ENCODE measurements around the gene NCOA3. TPM values are rescaled to one million over a fixed set of nuclear protein-coding genes. Genes with fewer than 3 reads are reported as not detected.

Gene NCOA3
- total RNA-seq, 1 experiment from 2014 or later = 25.9 TPM

- RAD21 ChIA-PET (ENCODE audit: low non-redundant PET in 1 of 2, low total read pairs in 2 of 2, uncharacterized antibody in 2 of 2, unreplicated experiment in 2 of 2) = no interaction called here
- POLR2A ChIA-PET = interaction anchor here (0.8 kb wide), 1 partner anchor 11 kb away, joined by 4 read pairs; no protein-coding TSS in a partner anchor
- BruUV-seq (replicated peaks) = no TSS peak
Measured at GRCh38 chr20:47533518-47534062, 31.9 kb downstream of the NCOA3 start.

More at GRCh38 chr20:47533518-47534062, 31.9 kb downstream of the NCOA3 start:
- H3K4me3 ChIP-seq (replicated peaks in 1 of 2; ENCODE audit: low read depth in 1 of 2, low read length in 2 of 2) = no peak overlapping the region
- no peak overlapping the region for H3K4me2 ChIP-seq (ENCODE audit: low read length)
- no peak overlapping the region for H3K9ac ChIP-seq (ENCODE audit: low read length)
- TF ChIP-seq ATF3 (IDR thresholded peaks at IDR 0.05) (no peak), CTCF (IDR thresholded peaks at IDR 0.05 in 2 of 3, conservative IDR thresholded peaks at IDR 0.05 in 1 of 3; ENCODE audit: borderline replicate concordance in 1 of 3, insufficient read depth in 1 of 3, low read depth in 2 of 3, low read length in 2 of 3) (no peak), REST (IDR thresholded peaks at IDR 0.05; ENCODE audit: low read depth) (no peak), MAX (IDR thresholded peaks at IDR 0.05) (no peak), JUND (IDR thresholded peaks at IDR 0.05) (no peak), CEBPB (IDR thresholded peaks at IDR 0.05; ENCODE audit: low read depth) (no peak), CBX3 (IDR thresholded peaks at IDR 0.05; ENCODE audit: low read depth) (no peak), ZNF274 (IDR thresholded peaks at IDR 0.05; ENCODE audit: low read depth, low read length) (no peak), RAD21 (IDR thresholded peaks at IDR 0.05; ENCODE audit: low read depth) (no peak), EZH2phosphoT487 (IDR thresholded peaks at IDR 0.05; ENCODE audit: borderline replicate concordance) (no peak), SP1 (IDR thresholded peaks at IDR 0.05; ENCODE audit: low read depth) (no peak), SRF (IDR thresholded peaks at IDR 0.05; ENCODE audit: low read depth) (no peak), SIN3A (IDR thresholded peaks at IDR 0.05; ENCODE audit: low read depth) (no peak), YY1 (IDR thresholded peaks at IDR 0.05; ENCODE audit: extremely low read depth, insufficient replicate concordance, low read depth, low read length) (no peak), POLR2A (IDR thresholded peaks at IDR 0.05; ENCODE audit: borderline replicate concordance, extremely low read depth, insufficient read depth, insufficient read length) (no peak), ZBTB33 (IDR thresholded peaks at IDR 0.05; ENCODE audit: extremely low read depth, insufficient replicate concordance, low read length) (no peak)
- intact Hi-C loops (cut with micrococcal nuclease) = no loop called here
- H3K79me2 ChIP-seq (ENCODE audit: insufficient read depth, low read length) = peaks cover 12% of the 10 kb centered on the region; the same call in 1 of the 2 replicates
- CTCF ChIA-PET = interaction anchor here (0.6 kb wide), 1 partner anchor 22 kb away, joined by 3 read pairs; no protein-coding TSS in a partner anchor
- no peaks in the 10 kb centered on the region; the same call in 1 of the 2 replicates for H4K20me1 ChIP-seq (ENCODE audit: insufficient read depth)
- H3K9me2 ChIP-seq (ENCODE audit: insufficient read depth) = no peaks in the 10 kb centered on the region
- no peaks in the 10 kb centered on the region for H3K9me3 ChIP-seq (ENCODE audit: control insufficient read depth in 1 of 2, insufficient read depth in 1 of 2, low read depth in 1 of 2, low read length in 2 of 2)
- ATAC-seq (no peak), DNase-seq (ENCODE audit: low read depth, low spot score) (no peak)
- no peaks in the 10 kb centered on the region for H3K27me3 ChIP-seq (ENCODE audit: insufficient read depth, low read length)
- H3K36me3 ChIP-seq (ENCODE audit: control insufficient read depth in 1 of 2, insufficient read depth in 2 of 2, low read length in 2 of 2) = no peaks in the 10 kb centered on the region
- peaks cover 0 to 4% of the 10 kb centered on the region in 2 experiments; a peak in 1 of 4 replicates for H3K4me1 ChIP-seq (ENCODE audit: control insufficient read depth in 1 of 2, insufficient read depth in 2 of 2, low read length in 2 of 2)
- H3K27ac ChIP-seq (ENCODE audit: low read depth, low read length) = no peak overlapping the region
- H2AFZ ChIP-seq (ENCODE audit: low read depth, low read length, poor library complexity, severe bottlenecking) = no peak overlapping the region

Data from HCT116 (cell line).